ENCODE data around the gene TAOK2.

The TAOK2 gene

GRCh38 chr16:29991571-29991904, 17.9 kb downstream of the TAOK2 start:
- Histone ChIP-seq H3K4me3 (replicated peaks; ENCODE audit: low read depth, low read length) (no peak overlapping the region), H3K27me3 (replicated peaks; ENCODE audit: control insufficient read depth, insufficient read depth, low read length) (no peaks in the 10 kb centered on the region), H3K36me3 (ENCODE audit: control insufficient read depth, insufficient read depth, low read length) (peaks cover 26% of the 10 kb centered on the region)
- no peak for TF ChIP-seq CTCF (IDR thresholded peaks at IDR 0.05; ENCODE audit: insufficient read depth, low read length, poor library complexity, severe bottlenecking)
- no peak for DNase-seq (ENCODE audit: extremely low read depth, insufficient read length)

- H3K36me3 ChIP-seq (ENCODE audit: control insufficient read depth, insufficient read depth, low read length), result peaks cover 21% of the 10 kb centered on the region
- no peak overlapping the region for H3K4me3 ChIP-seq (replicated peaks; ENCODE audit: low read depth, low read length)
- H3K27me3 ChIP-seq (replicated peaks; ENCODE audit: control insufficient read depth, insufficient read depth, low read length), result no peaks in the 10 kb centered on the region
- no peak for DNase-seq (ENCODE audit: extremely low read depth, insufficient read length)
- TF ChIP-seq CTCF (IDR thresholded peaks at IDR 0.05; ENCODE audit: insufficient read depth, low read length, poor library complexity, severe bottlenecking), result no peak
Observed at GRCh38 chr16:29992344-29992967, 18.8 kb downstream of the TAOK2 start.

GRCh38 chr16:29993191-29993902, 19.7 kb downstream of the TAOK2 start:
- TF ChIP-seq CTCF (IDR thresholded peaks at IDR 0.05; ENCODE audit: insufficient read depth, low read length, poor library complexity, severe bottlenecking), result no peak
- H3K4me3 ChIP-seq (replicated peaks; ENCODE audit: low read depth, low read length), result no peak overlapping the region
- no peaks in the 10 kb centered on the region for H3K27me3 ChIP-seq (replicated peaks; ENCODE audit: control insufficient read depth, insufficient read depth, low read length)
- peaks cover 19% of the 10 kb centered on the region for H3K36me3 ChIP-seq (ENCODE audit: control insufficient read depth, insufficient read depth, low read length)
- no peak for DNase-seq (ENCODE audit: extremely low read depth, insufficient read length)

- H3K36me3 ChIP-seq (ENCODE audit: control insufficient read depth, insufficient read depth, low read length), result peaks cover 15% of the 10 kb centered on the region
- TF ChIP-seq CTCF (IDR thresholded peaks at IDR 0.05; ENCODE audit: insufficient read depth, low read length, poor library complexity, severe bottlenecking), result no peak
- DNase-seq (ENCODE audit: extremely low read depth, insufficient read length), result no peak
Observed at GRCh38 chr16:29993903-29994599, 20.4 kb downstream of the TAOK2 start.

GRCh38 chr16:29994600-29995323, 21.1 kb downstream of the TAOK2 start:
- Histone ChIP-seq H3K4me3 (replicated peaks; ENCODE audit: low read depth, low read length) (peak overlapping the region; percentile 78), H3K27me3 (replicated peaks; ENCODE audit: control insufficient read depth, insufficient read depth, low read length) (no peaks in the 10 kb centered on the region), H3K36me3 (ENCODE audit: control insufficient read depth, insufficient read depth, low read length) (peaks cover 16% of the 10 kb centered on the region)
- TF ChIP-seq CTCF (IDR thresholded peaks at IDR 0.05; ENCODE audit: insufficient read depth, low read length, poor library complexity, severe bottlenecking), result no peak
- no peak for DNase-seq (ENCODE audit: extremely low read depth, insufficient read length)

More at GRCh38 chr16:29993903-29994599, 20.4 kb downstream of the TAOK2 start:
- Histone ChIP-seq H3K4me3 (replicated peaks; ENCODE audit: low read depth, low read length) (peak overlapping the region; percentile 78; the same call in 1 of the 2 replicates), H3K27me3 (replicated peaks; ENCODE audit: control insufficient read depth, insufficient read depth, low read length) (no peaks in the 10 kb centered on the region)

Data from GM06990 (cell line).